ENCODE data around the gene RALGAPA2.

GRCh38 chr20:20621195-20621594 is 91.2 kb downstream of the RALGAPA2 start:
- TF ChIP-seq POLR2AphosphoS5 (IDR thresholded peaks at IDR 0.05): no peak
- no peak for TF ChIP-seq CTCF (IDR thresholded peaks at IDR 0.05)

All from esophagus muscularis mucosa (tissue), 3 donors.